Activated CD4-positive, alpha-beta T cell treated with anti-CD3 and anti-CD28 coated beads, Interleukin-2, amount 50 U/mL, for 4 hours (primary cell): ENCODE measurements around the gene ADGRF4.

Source experiments
- DNase-seq, 2 experiments: peaks; one replicate each; pipeline ENCODE4 v3.0.0-alpha.2; 2020

The ADGRF4 gene, protein sequence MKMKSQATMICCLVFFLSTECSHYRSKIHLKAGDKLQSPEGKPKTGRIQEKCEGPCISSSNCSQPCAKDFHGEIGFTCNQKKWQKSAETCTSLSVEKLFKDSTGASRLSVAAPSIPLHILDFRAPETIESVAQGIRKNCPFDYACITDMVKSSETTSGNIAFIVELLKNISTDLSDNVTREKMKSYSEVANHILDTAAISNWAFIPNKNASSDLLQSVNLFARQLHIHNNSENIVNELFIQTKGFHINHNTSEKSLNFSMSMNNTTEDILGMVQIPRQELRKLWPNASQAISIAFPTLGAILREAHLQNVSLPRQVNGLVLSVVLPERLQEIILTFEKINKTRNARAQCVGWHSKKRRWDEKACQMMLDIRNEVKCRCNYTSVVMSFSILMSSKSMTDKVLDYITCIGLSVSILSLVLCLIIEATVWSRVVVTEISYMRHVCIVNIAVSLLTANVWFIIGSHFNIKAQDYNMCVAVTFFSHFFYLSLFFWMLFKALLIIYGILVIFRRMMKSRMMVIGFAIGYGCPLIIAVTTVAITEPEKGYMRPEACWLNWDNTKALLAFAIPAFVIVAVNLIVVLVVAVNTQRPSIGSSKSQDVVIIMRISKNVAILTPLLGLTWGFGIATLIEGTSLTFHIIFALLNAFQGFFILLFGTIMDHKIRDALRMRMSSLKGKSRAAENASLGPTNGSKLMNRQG

DNA sequence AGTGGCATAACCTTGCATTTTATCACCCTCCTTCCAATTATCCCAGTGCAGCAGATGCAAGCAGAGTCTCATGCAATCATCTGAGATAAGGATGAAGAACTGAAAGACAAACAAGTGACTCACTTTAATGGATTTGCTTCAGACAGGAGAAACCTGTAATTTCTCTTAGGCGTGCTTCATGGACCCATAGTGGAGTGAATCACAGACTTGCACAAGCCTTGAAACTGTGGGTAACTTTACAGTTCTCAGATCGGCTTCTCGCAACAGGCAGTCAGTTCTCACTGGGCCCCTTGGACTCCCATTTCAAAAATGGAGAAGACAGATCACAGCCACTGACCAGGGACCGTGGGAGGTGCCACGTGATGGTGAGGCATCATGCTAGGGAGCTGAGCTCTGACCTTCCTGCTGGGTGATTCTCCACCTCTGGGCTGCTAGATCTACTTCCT lies at the start of gene ADGRF4:
TSS of gene ADGRF4 (plus strand) at position 239 of the 446 bp plus-strand sequence. CDS start 8,666 bp downstream, outside the sequence.
- no peak for DNase-seq

DNA sequence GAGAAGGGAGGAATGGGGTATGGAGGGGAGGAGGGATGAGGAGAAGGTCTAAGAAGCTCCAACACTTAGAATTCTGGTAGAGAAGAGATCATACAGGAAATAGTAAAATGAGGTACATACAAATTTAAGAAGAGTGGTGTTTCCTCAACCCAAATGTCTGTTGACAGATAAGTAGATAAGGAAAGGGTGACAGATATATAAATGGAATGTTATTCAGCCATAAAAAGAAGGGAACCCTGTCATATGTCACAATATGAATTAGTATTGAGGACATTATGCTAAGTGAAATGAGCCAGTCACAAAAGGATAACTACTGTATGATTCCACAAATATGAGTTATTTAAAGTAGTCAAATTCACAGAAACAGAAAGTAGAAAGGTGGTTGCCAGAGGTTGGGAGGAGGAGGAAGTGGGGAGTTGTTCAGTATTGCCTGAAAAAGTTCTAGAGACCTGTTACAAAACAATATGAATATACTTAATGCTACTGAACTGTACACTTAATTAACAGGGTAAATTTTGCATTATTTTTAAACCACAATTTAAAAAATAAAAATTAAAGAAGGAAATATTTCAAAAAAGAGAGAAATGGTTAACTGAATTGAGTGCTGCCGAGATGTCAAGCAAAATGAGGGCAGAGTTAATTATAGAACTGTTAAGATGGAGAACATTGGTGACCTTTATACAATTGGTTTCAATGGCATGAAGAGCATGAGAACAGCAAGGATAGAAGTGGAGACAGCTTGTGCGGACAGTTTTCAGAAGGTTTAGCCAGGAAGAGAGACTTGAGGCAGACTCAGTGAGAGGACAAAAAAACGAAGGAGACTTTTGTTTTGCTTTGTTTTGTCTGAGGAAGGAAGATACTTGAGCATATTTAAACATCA lies 47.6 kb upstream of the ADGRF4 start:
- no peak for DNase-seq

DNA sequence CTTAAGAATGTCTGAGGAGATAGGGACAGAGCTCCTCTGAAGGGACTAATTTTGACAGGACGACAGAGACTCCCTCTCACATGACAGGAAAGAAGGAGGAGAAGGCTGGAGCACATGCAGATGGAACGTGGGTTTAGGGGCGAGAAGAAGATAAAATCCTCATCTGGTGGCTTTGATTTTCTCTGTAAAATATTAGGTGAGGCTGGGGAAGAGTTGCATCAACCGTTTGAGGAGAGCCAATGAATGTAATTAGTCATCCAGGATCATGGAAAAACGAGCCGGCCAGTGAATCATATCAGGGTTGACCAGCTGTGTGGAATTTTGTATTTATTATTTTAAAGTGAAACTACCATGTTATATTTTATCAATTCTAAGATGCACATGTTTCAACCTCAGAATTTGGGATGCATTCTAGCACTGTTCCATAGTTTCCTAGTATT lies 46.9 kb upstream of the ADGRF4 start:
- DNase-seq, result no peak

DNA sequence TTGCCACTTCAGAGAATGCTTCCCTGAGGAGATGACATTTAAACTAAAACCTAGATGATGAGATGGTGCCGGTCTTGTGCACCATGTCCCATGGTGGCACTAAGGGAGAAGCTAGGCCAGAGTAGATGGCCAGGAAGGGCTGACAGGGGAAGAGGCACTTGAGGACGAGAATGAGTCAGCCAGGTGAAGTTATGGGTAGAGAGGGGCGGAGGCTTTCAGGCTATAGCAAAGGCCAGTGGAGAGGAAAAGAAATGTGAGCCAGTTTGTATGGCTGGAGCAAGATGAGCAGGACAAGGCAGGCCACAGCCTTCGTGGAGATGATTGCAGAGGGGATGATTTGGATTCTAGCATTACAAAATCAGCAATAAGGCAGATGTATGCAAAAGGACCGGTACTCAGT lies 44.7 kb upstream of the ADGRF4 start:
- DNase-seq, result no peak

DNA sequence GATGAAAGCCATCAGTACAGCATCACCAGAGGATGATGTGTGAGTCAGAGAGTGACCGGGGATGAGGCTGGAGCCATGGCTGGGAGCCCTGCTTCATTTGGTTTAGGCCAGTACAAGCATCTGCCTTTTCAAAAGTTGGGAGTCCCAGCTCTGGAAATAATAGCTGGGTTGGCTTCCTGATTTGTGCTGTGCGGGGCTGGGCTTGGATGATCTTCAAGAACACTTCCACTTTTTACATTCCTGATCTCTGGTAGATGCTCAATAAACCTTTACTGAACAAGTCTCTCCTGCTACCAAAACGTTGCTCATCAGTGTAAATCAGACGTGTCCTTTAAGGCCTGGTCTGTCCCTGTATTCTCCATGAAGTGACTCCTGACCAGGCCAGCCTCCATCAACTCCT lies 44.1 kb upstream of the ADGRF4 start:
- DNase-seq, result no peak

DNA sequence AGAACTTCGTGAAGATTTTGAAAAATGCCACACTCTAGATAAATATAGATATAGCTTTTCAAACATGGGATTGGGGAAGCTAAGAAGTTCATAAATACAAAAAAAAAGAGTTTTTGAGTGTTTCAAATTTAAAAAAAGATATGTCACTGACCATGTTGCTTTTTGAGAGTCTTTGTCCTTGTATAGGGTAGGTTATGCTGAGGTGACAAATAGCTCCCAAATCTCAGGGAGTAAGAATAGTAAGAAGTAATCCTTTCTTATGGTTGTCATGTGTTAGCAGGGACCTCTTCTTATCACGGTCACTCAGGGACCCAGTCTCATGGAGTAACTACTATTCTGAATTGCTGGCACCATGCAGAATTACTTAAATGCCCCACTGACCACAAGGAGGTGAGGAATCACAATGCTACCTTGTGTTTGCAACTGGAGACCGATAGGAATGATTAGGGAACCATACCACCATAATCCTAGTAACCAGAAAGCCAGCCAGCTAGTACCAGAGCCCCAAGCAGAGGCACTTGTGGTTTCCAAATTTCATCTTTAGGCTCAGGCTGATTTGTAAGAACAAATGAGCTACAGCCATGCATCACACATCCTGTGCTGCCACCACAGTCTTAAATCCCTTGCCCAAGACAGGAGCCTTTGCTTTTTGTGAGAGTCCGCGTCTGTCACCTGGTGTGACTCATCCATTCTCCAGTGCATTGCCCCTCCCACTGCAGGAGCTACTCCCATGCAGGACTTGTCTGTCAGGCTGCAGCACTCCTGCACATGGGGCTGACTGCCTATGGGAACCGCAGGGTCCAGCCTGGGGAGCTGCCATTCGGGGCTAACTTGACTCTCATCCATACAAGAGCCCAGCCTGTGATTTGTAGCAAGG lies 42.4 kb upstream of the ADGRF4 start:
- DNase-seq, result no peak

DNA sequence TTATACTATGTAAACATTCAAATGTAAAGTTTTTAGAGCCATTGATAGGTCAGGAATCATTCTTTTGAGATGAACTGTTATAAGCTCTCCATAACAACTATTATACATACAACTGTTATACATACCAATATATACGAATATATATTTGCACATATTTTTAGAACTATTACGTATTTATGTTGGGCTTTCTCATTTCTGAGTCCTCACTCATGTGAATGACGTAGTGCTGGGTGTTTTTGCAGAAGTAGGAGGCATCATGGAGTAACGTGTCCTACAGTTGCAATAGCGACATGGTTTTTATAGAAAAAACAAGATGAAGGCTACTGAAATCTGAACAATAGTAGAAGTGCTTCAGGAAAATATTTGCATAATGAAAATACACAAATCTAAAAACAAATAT lies 36.4 kb upstream of the ADGRF4 start:
- DNase-seq, result no peak

DNA sequence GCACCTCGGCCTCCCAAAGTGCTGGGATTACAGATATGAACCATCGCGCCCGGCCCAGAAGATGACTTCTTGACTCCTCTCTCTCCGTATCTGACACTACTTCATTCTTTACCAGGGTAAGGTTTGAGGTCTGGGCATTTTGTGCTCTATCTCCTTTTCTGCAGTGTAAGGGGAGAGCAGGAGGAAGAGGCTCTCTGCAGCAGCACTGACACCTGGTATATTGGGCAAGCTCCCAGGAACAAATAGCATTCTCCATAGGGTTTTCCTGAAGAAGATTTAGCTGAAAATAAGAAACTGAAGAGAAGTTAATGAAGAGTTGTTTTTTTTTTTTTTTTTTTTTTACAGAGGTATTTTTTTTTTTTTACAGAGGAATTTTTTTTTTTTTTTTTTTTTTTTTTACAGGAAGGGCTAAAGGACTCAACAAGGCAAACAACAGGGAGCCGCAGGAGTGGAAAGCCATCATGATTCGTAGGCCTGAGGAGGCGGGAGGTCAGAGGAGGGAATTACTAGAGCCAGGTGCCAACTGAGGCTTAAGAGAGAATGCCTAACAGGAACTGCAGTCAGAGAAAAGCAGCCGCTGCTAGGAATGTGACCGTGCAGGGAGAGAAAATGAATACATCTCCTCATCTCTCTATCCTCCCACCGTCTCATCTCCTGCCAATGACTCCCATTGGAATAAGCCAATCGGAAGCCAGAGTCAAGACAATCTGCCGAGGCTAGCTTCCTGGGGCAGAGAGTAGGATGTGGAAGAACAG lies 34.7 kb upstream of the ADGRF4 start:
- no peak for DNase-seq

DNA sequence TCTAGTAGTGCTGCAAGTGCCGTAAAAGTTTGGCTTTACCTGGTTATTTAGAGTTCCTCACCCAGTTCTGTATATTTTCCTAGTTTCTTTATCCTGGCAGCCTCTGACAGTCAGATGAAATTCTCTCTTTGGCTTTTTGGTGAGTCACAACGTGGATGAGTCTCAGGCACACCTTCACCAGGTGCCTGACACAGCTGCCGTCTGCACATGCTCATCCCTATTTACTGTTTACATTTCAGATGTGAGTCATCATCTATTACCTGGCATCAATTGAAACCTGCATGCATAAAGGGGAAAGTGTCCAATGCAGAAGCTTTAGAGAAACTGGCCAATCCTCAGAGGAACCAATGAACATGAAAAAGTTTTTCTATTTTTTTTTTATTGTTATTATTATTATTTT lies 33.3 kb upstream of the ADGRF4 start:
- DNase-seq, result no peak

DNA sequence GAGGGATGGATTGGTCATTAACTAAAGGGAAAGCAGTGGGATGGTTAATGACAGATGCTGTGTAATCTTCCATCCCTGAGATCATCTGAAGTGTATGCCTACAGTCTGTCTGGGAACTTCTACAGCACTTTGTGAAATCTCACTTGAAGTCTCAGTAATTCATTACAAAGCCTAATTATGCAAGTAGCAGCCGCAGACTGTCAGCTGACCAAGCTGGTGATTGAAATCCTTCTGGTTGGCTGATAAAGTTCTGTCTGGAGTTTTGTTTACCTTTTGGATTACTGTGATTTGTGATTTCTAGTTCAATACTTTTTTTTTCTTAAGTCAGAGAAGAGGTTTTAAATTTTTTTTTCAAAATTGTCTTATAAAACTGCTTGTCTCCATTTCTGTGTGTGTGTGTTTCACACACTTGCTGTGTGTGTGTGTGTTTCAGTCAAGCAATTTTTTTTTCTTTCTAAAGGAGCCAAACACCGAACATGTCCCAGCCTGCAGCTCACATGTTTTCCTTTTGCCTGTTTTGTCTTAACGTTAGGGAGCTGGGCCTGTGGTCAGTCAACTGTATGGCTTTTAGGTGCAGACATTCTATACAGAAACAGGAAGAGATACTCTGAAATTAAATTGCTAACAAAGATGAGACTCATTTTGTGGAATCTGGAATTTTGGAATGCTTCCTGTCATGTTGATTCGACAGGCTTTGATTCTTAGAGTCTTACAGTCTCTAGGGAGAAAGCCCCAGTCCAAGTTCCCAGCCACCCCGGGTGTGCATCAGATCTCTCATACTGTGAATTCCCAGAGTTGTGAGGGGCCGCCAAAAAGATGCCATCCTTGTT lies 28.5 kb upstream of the ADGRF4 start:
- no peak for DNase-seq

DNA sequence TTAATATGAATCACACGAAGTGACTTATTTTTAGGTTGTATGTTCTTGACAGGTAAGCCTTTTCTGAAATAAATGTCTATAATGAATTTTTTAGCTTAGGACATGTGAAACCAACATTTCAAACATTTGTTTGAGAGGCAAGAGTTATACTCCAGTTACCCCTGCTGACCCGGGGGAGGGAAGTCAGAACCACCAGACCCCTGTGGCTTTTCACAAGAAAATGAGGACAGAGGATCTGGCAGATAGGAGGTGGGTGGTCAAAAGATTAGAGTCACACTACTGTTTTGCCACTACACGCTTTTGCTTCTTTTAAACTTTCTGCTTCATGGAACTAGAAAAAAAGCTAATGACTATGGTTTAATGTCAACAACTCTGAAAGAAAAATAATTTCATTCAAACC lies 27.5 kb upstream of the ADGRF4 start:
- DNase-seq, result no peak

DNA sequence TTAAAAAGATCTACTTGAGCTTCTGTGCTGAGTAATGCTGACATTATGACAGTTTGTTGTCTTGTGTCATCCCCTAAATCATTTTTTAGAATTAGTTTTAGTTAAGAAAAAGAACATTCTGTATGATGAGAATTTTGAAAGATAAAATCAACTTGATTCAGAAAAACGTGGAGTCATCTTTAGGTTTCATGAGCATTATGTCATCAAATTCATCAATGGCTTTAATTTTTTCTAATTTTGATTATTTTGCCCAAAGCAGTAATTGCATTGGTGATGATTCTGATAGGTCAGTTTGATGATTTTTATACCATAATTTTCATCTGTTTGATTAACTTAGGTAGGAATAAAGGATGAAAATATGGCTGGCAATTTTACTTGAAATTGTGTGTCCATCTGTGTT lies 26.6 kb upstream of the ADGRF4 start:
- no peak for DNase-seq

DNA sequence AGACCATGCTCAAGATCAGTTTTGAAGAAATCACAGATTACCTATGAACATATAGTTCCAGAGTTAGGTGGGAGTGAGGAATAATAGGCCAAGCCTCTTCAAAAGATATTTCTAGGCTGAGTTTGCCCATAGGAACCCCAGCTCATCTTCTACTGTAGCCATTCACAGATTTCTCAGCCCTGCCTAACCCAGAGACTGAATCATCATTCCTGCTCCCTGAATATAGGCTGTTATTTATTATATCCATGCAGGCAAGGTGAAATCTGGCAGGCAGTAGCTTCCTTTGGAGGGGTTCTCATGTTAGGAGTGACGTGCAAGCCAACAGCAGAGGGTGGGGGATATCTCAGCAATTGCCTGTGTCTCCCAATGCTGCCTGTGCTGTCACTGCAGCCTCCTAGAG lies 25.6 kb upstream of the ADGRF4 start:
- no peak for DNase-seq

DNA sequence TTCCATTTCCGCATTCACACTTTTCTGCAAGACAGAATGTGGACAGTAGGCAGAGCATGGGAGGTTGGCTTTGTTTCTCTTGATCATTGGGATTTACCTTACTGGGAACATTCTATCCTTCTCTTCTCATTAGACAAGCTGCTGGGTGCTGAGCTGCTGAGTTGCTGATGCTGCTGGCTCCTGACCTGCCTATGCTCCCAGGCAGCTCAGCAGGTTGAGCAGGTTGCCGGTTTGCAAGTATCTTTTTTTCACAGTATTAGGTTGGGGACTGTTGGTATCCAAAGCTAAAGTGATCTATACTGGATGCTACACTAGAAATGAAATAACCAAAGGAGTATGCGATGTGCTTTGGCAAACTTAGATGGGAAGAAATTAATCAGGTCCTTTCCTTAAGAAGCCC lies 23.7 kb upstream of the ADGRF4 start:
- no peak for DNase-seq

DNA sequence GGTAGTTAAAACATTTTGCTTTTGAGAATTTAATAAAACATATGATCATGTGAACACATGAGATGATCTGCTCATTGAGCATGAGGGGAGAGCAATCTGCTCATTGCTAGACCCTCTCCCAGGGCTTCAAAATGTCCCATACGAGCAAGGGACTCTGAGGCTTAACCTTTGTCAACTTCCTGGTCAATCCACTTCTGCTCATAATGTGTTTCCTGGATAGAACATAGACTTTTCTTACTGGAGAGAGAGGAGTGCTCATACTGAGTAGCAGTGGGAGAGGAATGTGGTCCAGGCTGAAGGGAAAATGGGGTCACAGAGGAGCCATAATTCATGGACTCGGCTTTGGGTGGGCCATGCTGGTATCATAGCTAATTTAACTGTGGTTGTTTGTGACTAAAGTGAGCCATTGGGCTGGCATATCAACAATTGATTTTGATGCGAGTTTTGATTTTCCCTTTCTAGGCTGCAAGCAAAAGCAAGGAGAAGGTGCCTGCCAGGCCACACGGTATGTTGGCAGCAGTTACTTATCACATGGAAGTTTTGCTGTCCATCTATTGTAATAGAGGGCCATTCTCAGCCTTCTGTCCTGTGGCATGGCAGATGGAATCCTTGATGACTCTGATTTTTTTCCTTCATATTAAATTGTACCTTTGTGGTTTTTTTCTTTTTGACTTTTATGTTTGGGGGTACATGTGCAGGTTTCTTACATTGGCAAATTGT lies 20.8 kb upstream of the ADGRF4 start:
- DNase-seq, result no peak

DNA sequence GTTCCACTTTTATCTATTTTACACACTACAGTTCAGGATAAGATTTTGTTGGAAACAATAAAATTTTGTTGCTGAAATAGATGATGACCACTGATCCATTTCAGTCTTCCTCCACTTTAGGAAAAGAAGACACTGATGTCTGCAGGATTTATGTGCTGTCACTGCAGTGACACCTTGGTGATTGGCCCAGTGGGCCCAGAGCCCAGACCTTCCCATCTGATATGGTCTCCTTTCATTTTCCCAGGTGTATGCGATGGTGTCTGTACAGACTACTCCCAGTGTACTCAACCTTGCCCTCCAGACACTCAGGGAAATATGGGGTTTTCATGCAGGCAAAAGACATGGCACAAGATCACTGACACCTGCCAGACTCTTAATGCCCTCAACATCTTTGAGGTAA lies 19.6 kb upstream of the ADGRF4 start:
- no peak for DNase-seq

DNA sequence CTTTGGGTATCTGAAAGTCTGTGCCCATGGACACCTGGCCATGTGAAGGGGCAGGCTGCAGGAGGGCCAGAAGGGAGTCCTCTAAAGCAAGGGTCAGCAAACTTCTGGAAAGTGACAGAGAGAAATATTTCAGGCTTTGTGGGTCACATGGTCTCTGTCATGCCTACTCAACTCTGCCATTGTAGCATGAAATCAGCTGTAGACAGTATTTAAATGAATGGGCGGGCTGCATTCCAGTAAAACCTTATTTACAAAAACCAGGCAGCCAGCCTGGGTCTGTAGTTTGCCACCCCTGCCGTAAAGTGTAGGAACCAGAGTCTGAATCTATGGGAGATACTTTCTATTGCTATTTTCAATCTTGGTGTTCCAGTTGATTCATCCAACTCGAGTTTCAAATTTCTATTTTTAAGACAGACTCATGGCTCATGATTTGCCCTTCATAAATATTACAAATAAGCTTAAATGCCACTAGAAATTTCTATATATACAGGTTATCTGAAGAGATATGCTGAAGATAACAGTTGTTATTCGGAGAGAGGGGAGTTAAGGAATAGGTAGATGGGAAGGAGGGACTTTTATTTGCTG lies 19.0 kb upstream of the ADGRF4 start:
- DNase-seq, result no peak

DNA sequence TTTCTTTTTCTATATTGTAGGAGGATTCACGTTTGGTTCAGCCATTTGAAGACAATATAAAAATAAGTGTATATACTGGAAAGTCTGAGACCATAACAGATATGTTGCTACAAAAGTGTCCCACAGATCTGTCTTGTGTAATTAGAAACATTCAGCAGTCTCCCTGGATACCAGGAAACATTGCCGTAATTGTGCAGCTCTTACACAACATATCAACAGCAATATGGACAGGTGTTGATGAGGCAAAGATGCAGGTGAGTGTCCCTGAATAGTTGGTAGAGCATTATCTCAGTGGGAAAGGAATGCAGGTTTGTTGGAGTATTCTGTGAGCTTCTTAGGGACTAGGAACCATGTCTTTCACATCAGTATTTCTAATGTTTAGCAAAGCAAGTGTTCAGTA lies 18.3 kb upstream of the ADGRF4 start:
- no peak for DNase-seq

DNA sequence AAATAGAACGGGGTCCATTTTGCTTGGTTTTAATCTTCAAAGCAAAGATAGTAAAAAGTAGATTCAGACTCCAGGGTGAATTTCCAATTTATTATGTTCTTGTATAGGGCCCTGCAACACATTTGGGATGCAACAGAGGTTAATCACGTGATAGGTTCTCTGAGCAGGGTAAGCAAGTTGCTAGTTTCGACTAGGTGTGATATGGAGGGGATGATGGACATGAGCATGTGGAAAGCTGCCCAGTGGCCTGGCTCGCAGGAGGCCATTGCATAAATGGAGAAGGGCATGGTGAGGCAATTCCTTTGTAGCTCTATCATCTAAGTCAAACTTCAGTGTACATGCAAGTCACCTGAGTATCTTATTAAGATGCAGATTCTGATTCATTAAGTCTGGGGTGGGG lies 17.7 kb upstream of the ADGRF4 start:
- DNase-seq, result no peak
